Type B pancreatic cell (in vitro differentiated cells): ENCODE measurements around the gene ZNF385A. TPM values are rescaled to one million over a fixed set of nuclear protein-coding genes. Genes with fewer than 3 reads are reported as not detected.

Experiments used
- DNase-seq: peaks from one replicate; pipeline ENCODE4 v3.0.0; 2021; ENCODE audit warnings: mixed read lengths; ENCODE audit not compliant: unreplicated experiment; ENCODE audit errors: extremely low spot score
- H3K27ac Mint-ChIP-seq: 2 replicates; pipeline ENCODE4 v1.8.0; 2021; ENCODE audit warnings: mild to moderate bottlenecking, mixed read lengths
- H3K27me3 Mint-ChIP-seq: 2 replicates; pipeline ENCODE4 v1.8.0; 2021; ENCODE audit warnings: mixed read lengths
- H3K36me3 Mint-ChIP-seq: 2 replicates; pipeline ENCODE4 v1.8.0; 2021; ENCODE audit warnings: mixed read lengths
- H3K4me1 Mint-ChIP-seq: one replicate; pipeline ENCODE4 v1.8.0; 2021; ENCODE audit warnings: mixed read lengths; ENCODE audit not compliant: unreplicated experiment
- H3K4me3 Mint-ChIP-seq: 2 replicates; pipeline ENCODE4 v1.8.0; 2021; ENCODE audit warnings: mild to moderate bottlenecking, mixed read lengths
- H3K9me3 Mint-ChIP-seq: 2 replicates; pipeline ENCODE4 v1.8.0; 2021; ENCODE audit warnings: mixed read lengths
- total RNA-seq: library from RNA; stranded (reverse); gene quantifications from 2 replicates; pipeline ENCODE4 v1.2.1, GENCODE V29; 2021; ENCODE audit warnings: low replicate concordance
- TF ChIP-seq, protein P1 (sequence below): fragments of 200-600 bp; sonication (generic); conservative IDR thresholded peaks from 2 replicates; pipeline ENCODE4 v1.5.0; 2021; ENCODE audit warnings: antibody characterized with exemption, mild to moderate bottlenecking

The ZNF385A gene
- total RNA-seq, 1 donor from 2014 or later, result 29.5 TPM

DNA sequence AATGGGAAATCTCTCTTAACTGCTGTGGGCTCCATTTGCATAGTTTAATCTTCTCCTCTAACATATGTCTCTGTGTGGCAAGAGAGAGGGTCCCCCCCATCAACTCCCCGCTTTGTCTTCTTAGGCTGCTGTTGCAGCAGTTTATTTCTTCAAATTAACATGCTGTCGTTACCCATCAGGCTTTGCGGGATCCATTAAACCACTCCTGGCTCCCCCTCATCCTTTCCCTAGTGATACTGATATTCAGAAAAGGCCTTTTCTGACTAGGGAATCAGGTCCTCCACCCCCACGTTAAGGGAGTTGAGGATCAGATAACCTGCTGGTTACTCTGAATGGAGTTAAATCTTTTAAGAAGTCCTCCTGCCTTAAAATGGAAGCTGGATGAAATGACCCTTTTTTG is 35.5 kb downstream of the ZNF385A start:
- Mint-ChIP-seq H3K36me3 (peaks cover 38% of the 10 kb centered on the region), H3K9me3 (no peaks in the 10 kb centered on the region), H3K4me3 (no peak overlapping the region), H3K27me3 (no peaks in the 10 kb centered on the region), H3K27ac (no peak overlapping the region), H3K4me1 (peaks cover 51% of the 10 kb centered on the region)
- TF ChIP-seq, protein P1, sequence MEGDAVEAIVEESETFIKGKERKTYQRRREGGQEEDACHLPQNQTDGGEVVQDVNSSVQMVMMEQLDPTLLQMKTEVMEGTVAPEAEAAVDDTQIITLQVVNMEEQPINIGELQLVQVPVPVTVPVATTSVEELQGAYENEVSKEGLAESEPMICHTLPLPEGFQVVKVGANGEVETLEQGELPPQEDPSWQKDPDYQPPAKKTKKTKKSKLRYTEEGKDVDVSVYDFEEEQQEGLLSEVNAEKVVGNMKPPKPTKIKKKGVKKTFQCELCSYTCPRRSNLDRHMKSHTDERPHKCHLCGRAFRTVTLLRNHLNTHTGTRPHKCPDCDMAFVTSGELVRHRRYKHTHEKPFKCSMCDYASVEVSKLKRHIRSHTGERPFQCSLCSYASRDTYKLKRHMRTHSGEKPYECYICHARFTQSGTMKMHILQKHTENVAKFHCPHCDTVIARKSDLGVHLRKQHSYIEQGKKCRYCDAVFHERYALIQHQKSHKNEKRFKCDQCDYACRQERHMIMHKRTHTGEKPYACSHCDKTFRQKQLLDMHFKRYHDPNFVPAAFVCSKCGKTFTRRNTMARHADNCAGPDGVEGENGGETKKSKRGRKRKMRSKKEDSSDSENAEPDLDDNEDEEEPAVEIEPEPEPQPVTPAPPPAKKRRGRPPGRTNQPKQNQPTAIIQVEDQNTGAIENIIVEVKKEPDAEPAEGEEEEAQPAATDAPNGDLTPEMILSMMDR, result no peak
- DNase-seq, result no peak

DNA sequence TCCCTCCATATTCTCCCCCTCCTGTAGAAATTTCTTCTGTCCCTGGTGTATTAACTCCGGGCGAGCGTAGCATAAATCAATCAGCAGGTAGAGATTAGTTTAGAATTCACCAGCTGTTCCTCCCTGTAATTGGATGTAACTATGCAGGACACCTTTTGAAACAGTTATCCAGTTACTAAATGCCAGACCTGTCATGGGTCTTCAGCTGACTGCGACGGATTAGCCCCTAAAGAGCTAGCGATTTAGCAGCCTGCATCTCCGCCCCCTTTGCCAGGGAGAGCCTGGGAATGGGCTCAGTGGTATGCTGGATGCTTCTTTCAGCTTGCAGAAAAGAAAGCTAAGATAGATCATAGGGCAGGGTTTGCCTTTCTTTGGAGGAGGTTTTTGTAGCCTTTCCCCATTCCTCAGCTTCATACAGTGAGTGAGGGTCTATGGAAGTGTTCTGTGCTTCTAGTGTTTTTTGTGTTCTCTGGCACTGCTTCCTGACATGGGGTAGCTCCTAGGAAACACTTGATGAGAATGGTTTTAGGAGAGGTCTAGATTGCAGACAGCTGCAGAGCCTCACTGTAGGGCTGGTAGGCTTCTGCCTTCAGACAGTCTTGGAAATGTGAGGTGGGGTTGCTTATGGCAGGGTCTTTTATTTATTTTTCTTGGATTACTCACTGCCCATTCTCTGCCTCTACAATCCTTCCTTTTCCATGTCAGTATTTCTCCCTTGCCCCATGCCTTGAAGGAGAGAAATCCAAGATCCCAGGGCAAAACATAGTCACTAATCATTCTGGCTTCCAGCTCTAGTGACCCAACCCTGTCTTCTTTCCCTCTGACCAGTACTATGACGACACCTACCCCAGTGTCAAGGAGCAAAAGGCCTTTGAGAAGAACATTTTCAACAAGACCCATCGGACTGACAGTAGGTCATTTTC is 42.9 kb downstream of the ZNF385A start:
- no peaks in the 10 kb centered on the region for H3K27me3 Mint-ChIP-seq
- DNase-seq, result no peak
- peak overlapping the region; percentile 40 for H3K27ac Mint-ChIP-seq
- peaks cover 29% of the 10 kb centered on the region for H3K36me3 Mint-ChIP-seq
- TF ChIP-seq, protein P1, result no peak
- H3K4me3 Mint-ChIP-seq, result peak overlapping the region; percentile 18
- peaks cover 51% of the 10 kb centered on the region for H3K4me1 Mint-ChIP-seq
- no peaks in the 10 kb centered on the region for H3K9me3 Mint-ChIP-seq

DNA sequence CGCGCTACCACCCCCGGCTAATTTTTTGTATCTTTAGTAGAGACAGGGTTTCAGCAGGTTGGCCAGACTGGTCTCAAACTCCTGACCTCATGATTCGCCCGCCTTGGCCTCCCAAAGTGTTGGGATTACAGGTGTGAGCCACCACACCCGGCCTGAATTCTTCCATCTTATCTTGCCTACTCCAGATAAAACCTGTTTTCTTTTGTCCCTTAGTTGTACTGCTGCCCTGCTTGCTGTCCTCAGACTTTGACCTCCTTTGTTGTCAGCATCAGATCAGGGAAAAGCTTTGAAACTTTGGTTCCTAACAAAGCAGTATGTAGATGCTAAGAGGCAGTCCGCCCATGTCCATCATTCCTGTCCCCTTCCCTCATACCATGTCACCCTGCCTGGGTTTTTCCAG is 43.7 kb downstream of the ZNF385A start:
- Mint-ChIP-seq H3K27me3 (no peaks in the 10 kb centered on the region), H3K4me1 (peaks cover 51% of the 10 kb centered on the region), H3K36me3 (peaks cover 32% of the 10 kb centered on the region), H3K27ac (peak overlapping the region; percentile 40), H3K4me3 (no peak overlapping the region), H3K9me3 (no peaks in the 10 kb centered on the region)
- DNase-seq, result no peak
- TF ChIP-seq, protein P1, result no peak

DNA sequence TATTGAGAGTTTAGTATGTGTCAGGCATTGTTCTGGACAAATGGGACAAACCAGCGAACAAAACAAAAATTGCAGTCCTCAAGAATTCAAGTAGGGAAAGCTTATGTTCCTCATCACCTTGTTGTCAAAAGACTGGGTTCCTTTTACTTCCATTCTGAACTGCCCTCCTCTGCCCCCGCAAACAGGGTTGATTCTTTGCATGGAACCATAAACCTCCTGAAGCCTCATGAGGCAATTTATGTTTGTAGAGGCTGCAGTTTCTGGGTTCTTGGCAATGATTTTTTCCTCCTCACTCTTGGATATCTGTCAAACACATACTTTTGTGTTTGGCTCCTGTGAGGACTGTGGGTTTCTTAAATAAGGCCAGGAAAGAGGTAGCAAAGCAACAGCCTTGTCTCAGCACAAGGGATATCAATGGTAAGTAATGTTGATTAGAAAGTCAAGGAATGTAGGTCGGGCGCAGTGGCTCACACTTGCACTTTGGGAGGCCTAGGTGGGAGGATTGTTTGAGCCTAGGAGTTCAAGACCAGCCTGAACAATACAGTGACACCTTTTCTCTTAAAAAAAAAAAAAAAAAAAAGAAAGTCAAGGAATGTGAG is 45.7 kb downstream of the ZNF385A start:
- H3K27me3 Mint-ChIP-seq, result no peaks in the 10 kb centered on the region
- peaks cover 51% of the 10 kb centered on the region for H3K4me1 Mint-ChIP-seq
- peaks cover 27% of the 10 kb centered on the region for H3K36me3 Mint-ChIP-seq
- no peak for DNase-seq
- TF ChIP-seq, protein P1, result no peak
- H3K27ac Mint-ChIP-seq, result peak overlapping the region; percentile 20
- H3K9me3 Mint-ChIP-seq, result no peaks in the 10 kb centered on the region
- no peak overlapping the region for H3K4me3 Mint-ChIP-seq

DNA sequence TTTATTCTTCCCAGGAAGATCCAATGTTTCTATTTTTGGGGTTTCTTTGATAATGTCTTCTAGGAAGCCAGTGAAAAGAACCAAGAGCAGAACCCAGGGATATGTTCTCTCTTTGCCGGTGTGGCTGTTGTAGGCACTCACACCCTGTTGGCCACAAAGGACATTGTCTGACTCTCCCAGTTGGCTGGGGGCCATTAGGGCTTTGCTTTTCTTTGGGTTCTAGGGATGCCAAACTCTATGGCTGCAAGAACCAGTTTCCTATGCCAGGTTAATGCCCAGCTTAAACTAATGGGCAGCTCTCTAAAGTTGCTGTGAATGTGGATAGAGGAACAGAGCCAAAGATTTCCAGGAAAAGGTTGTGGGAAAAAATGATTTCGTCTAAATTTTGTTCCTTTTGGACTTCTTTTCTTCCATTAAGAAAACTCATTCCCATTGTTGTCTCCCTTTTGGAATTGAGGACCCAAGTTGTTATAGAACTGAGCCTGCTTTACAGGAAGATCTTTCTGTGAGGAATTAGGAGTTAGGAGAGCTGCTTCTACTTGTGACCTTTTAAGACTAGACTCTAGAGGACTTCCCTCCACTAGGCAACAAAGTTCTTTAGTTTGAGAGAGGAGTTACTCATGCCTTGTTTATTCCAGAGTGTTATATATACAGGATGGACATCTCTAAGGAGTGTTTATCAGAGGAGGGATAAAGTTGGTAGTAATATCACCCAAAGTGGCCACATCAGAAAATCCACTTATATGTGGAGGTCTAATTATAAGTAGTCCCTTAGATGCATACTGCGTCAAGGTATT is 46.5 kb downstream of the ZNF385A start:
- peak overlapping the region; percentile 20 for H3K27ac Mint-ChIP-seq
- H3K9me3 Mint-ChIP-seq, result no peaks in the 10 kb centered on the region
- no peak for DNase-seq
- peaks cover 56% of the 10 kb centered on the region for H3K4me1 Mint-ChIP-seq
- H3K27me3 Mint-ChIP-seq, result no peaks in the 10 kb centered on the region
- TF ChIP-seq, protein P1, result peak; percentile 8
- H3K4me3 Mint-ChIP-seq, result peak overlapping the region; percentile 5
- peaks cover 26% of the 10 kb centered on the region for H3K36me3 Mint-ChIP-seq
